ENCODE data around the gene PEA15. TPM values are rescaled to one million over a fixed set of nuclear protein-coding genes. Genes with fewer than 3 reads are reported as not detected.

PEA15 gene
- total RNA-seq, 1 donor from 2014 or later: 175 TPM

GRCh38 chr1:160159846-160160245, 45.3 kb upstream of the PEA15 start:
- no peaks in the 10 kb centered on the region for H3K9me3 ChIP-seq
- ATAC-seq (peak; percentile 80), DNase-seq (no peak)
- no peaks in the 10 kb centered on the region for H3K36me3 ChIP-seq
- intact Hi-C loops (cut with DNase I): no loop called here
- no peaks in the 10 kb centered on the region for H3K27me3 ChIP-seq
- TF ChIP-seq, protein P1, sequence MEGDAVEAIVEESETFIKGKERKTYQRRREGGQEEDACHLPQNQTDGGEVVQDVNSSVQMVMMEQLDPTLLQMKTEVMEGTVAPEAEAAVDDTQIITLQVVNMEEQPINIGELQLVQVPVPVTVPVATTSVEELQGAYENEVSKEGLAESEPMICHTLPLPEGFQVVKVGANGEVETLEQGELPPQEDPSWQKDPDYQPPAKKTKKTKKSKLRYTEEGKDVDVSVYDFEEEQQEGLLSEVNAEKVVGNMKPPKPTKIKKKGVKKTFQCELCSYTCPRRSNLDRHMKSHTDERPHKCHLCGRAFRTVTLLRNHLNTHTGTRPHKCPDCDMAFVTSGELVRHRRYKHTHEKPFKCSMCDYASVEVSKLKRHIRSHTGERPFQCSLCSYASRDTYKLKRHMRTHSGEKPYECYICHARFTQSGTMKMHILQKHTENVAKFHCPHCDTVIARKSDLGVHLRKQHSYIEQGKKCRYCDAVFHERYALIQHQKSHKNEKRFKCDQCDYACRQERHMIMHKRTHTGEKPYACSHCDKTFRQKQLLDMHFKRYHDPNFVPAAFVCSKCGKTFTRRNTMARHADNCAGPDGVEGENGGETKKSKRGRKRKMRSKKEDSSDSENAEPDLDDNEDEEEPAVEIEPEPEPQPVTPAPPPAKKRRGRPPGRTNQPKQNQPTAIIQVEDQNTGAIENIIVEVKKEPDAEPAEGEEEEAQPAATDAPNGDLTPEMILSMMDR (IDR thresholded peaks at IDR 0.05): no peak
- H3K4me1 ChIP-seq: peaks cover 8% of the 10 kb centered on the region
- no peak overlapping the region for H3K4me3 ChIP-seq
- H3K27ac ChIP-seq: no peak overlapping the region

DNA sequence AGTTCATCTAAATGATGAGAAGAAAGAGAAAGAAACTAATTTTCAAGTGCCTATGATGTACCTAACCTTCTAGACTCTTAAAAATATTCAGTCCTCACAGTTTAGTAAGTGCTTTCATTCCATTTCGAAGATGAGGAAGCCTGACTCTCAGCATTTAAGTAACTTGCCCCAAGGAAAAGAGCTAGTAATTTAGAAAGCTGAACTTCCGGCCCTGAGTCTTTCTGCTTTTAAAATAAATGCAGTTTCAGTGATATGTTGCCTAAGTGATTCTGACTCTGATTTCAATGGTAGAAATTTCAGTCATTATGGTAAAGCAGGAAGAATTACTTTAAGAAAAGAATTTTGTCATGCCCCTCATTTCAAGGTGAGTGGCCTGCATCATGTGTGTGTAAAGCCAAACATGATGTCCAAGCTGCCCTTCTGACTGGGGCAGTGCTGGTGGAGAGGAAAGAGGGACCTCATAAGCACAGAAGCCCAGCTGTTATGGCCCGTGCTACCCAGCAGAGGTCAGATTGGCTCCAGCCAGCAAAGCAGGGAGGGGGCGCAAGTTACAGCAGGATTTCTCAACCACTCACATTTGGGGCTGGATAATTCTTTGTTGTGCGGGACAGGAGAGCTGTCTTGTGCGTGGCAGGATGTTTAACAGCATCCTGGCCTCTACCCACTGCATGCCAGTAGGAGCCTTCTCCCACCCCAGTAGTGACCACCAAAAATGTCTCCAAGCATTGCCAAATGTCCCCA, 43.0 kb upstream of the PEA15 start:
- intact Hi-C loops (cut with DNase I): no loop called here
- Histone ChIP-seq H3K9me3 (no peaks in the 10 kb centered on the region), H3K36me3 (no peaks in the 10 kb centered on the region), H3K27ac (no peak overlapping the region), H3K4me3 (no peak overlapping the region), H3K4me1 (peaks cover 8% of the 10 kb centered on the region), H3K27me3 (peaks cover 2% of the 10 kb centered on the region)
- TF ChIP-seq, protein P1 (IDR thresholded peaks at IDR 0.05): peak; percentile 36
- ATAC-seq: peak; percentile 37
- no peak for DNase-seq

DNA sequence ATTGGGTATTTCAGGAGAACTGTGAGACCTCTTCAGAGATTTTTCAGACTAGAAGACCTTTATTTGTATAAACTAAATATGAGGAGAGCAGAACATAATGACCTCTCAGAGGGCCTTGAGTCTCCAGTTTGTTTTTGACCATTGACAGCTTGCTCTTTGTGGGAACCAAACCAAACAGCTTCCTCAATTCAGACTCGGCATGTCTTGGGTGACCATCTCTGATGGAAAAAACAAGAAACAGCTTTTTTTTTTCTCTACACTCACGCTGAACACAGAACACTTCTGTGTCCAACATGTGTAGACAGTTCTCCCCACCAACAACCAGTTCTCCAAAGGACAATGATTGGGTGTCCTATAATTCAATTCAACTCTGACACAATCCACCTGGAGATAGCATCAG, 42.3 kb upstream of the PEA15 start:
- no peak for DNase-seq
- Histone ChIP-seq H3K9me3 (no peaks in the 10 kb centered on the region), H3K27ac (no peak overlapping the region), H3K36me3 (no peaks in the 10 kb centered on the region), H3K4me3 (no peak overlapping the region), H3K27me3 (peaks cover 5% of the 10 kb centered on the region), H3K4me1 (peaks cover 8% of the 10 kb centered on the region)
- intact Hi-C loops (cut with DNase I): no loop called here
- peak; percentile 8 for ATAC-seq
- TF ChIP-seq, protein P1 (IDR thresholded peaks at IDR 0.05): no peak

DNA sequence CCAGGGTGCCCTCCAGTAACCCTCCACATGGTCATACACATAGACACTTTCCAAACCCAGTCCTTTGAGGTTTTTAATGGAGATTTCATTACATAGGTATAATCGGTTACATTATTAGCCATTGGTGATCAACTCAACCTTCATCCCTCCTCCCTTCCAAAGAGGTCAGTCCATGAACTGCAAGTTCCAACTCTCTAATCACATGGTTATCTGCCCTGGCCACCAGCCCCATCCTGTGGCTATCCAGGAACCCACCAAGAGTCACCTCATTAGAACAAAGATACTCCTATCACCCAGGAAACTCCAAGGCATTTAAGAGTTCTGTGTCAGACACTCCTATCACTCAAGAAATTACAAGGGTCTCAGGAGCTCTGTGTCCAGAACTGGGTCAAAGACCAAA, 41.6 kb upstream of the PEA15 start:
- TF ChIP-seq, protein P1 (IDR thresholded peaks at IDR 0.05): peak; percentile 16
- no peak overlapping the region for H3K4me3 ChIP-seq
- peak; percentile 29 for ATAC-seq
- H3K4me1 ChIP-seq: peaks cover 8% of the 10 kb centered on the region
- intact Hi-C loops (cut with DNase I): no loop called here
- no peaks in the 10 kb centered on the region for H3K36me3 ChIP-seq
- no peak overlapping the region for H3K27ac ChIP-seq
- peaks cover 5% of the 10 kb centered on the region for H3K27me3 ChIP-seq
- H3K9me3 ChIP-seq: no peaks in the 10 kb centered on the region
- DNase-seq: no peak

- Histone ChIP-seq H3K4me1 (peaks cover 8% of the 10 kb centered on the region), H3K27me3 (peaks cover 5% of the 10 kb centered on the region), H3K36me3 (no peaks in the 10 kb centered on the region), H3K4me3 (no peak overlapping the region), H3K9me3 (no peaks in the 10 kb centered on the region), H3K27ac (no peak overlapping the region)
- DNase-seq (no peak), ATAC-seq (no peak)
- intact Hi-C loops (cut with DNase I): no loop called here
- TF ChIP-seq, protein P1 (IDR thresholded peaks at IDR 0.05): no peak
These were observed 41.1 kb upstream of the PEA15 start for GRCh38 chr1:160164121-160164520.
